ENCODE measurements around the gene TMEM161A.
"Not testable (repeated sequence)": the region's sequence is repeated elsewhere in the genome, so short reads cannot be mapped to it uniquely, and the experiment has no call there.

Gene TMEM161A

DNA sequence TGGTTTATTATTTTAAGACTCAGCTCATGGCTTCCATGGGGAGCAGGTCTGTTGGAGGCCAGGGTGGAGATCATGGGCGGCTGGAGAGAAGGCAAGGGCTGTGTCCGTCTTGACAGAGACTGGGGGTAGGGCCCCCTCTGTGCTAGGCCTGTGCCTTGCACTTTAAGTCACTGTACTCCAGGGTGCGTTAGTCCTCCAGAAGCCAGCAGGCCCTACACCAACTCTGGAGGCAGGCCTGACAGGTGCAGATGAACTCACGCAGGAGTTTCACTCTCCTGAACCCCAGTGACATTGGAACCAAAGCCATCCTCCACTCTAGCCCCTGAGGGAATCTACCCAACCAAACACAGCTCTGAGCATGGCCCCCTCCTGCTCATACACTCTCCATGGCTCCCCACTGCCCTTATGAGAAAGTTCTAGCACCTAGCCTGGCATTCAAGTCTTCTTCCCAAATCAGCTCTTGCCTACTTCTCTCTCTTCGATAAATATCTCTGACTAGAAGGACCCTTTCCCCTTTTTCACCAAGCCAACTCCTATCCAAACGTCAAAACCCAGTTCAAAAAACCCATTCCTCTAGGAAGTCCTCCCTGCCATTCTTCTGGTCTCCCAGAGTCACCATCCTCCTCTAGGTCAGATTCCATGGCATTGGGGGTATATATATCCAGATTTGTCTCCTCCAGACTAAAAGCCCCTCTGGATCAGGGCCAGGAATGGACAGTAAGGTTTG is 16.7 kb upstream of the TMEM161A start:
- no peak for DNase-seq

DNA sequence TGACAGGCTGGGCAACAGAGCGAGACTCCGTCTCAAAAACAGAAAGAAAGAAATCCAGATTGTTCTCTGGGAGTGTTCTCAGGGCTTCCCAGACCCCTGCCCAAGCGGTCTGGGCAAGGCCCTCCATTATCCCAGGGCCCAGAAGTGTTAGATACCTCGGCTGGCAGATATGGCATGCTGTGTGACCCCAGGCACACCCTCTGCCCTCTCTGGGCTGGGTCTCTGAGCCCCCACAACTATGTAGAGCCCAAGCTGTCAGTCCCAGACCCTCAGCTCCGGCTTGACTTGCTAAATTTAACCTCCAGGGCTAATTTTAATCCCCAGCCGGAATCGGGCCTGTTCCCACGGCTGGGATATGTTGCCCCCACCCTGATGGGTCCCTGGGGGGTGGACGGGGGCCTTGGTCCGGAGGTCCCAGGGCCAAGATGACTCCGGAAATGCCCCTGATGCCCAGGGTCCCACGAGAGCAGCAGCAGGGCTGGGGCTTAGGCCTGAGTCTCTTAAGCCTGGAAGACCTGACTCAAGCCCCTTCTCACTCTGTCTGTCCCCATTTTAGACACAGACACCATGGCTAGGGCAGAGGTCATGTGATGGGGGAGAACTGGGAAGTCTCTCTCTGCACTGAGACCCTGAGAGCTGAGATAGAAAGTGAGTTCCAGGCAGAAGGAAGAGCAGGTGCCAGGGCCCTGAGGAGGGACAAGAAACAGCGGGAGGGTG is 14.5 kb upstream of the TMEM161A start:
- no peak for DNase-seq

DNA sequence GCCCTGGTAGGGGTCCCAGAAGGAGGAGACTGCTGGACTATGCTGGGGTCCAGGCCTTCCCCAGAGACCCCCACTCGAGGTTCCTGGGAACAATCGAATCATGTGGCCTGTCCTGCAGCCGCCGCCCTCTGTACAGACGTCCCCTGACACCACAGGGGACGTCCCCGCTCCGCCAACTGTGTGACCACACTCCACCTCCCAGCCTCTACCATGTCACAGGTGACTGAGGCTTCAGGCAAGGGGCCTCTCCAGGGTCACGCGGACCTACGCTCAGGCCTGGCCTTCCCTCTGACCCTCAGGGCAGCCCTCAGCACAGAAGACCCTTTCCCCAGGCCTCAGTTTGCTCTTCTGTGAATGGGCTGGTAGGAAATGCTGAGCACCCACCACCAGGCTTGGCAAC is 13.1 kb upstream of the TMEM161A start:
- no peak for DNase-seq

DNA sequence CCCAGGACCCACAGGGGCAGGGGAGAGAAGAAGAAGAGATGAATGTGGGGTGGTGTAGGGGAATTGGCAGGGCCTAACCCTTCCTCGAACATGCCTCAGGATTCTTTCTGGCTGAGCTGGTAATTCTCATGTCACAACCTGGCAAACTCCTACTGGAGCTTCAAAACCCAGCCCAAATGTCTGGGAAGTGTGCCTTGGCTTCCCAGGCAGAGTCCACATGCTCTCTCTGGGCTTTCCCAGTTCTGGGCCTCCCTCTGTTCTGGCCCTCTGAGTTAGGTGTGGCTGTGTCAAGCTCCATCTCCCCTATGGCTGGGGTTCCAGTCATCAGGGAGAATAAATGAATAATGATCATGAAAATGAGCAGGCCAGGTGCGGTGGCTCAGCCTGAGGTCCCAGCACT is 11.2 kb upstream of the TMEM161A start:
- no peak for DNase-seq

DNA sequence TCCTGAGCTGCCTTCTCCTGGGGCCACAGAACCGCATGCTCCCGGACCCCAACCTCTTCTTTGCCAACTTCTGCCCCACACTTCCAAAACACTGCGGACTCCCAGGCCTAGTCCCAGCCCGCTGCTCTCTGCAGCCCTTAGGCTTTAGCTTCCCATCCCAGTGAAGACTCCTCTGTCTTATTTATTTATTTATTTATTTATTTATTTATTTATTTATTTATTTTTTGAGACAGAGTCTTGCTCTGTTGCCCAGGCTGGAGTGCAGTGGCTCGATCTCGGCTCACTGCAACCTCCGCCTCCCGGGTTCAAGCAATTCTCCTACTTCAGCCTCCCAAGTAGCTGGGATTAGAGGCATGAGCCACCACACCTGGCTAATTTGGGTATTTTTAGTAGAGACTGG is 10.2 kb upstream of the TMEM161A start:
- not testable (repeated sequence) for DNase-seq

DNA sequence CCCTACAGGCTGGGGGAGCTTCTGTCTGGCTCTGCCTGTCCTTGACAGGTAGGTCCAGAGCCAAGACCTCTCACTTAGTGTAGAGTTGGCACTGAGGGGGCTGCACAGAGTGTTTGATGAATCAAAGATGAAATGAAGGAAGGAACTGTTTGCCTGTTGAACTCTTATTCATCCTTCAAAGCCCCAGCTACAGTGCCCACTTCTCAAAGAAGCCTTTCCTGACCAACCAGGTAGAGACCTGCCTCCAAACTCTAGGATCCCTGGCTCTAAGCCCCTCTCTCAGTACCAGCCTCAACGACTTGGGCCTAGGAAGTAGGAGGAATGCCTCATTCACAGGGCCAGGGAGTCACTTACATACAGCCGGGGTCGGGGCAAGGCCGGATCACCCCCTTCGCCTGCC is 9.1 kb upstream of the TMEM161A start:
- DNase-seq = no peak

DNA sequence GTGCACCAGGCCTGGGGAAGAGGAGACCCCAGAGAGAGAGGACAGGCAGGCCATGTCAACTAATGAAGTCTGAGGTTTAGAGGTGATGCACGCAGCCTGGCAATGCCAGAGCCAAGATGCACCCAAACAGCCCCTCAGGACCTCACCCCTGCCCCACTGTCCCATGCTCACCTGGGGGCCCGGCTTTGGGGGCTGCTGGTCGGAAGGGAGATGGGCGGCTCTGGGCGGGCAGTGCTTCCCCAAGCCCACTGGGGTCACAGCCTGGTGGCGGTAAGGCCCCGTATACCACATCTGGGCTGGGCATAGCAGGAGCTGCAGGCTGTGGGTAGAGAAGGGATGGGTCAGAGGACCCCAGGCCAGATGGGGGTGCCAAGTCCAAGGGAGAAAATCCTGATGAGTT is 8.6 kb upstream of the TMEM161A start:
- no peak for DNase-seq

DNA sequence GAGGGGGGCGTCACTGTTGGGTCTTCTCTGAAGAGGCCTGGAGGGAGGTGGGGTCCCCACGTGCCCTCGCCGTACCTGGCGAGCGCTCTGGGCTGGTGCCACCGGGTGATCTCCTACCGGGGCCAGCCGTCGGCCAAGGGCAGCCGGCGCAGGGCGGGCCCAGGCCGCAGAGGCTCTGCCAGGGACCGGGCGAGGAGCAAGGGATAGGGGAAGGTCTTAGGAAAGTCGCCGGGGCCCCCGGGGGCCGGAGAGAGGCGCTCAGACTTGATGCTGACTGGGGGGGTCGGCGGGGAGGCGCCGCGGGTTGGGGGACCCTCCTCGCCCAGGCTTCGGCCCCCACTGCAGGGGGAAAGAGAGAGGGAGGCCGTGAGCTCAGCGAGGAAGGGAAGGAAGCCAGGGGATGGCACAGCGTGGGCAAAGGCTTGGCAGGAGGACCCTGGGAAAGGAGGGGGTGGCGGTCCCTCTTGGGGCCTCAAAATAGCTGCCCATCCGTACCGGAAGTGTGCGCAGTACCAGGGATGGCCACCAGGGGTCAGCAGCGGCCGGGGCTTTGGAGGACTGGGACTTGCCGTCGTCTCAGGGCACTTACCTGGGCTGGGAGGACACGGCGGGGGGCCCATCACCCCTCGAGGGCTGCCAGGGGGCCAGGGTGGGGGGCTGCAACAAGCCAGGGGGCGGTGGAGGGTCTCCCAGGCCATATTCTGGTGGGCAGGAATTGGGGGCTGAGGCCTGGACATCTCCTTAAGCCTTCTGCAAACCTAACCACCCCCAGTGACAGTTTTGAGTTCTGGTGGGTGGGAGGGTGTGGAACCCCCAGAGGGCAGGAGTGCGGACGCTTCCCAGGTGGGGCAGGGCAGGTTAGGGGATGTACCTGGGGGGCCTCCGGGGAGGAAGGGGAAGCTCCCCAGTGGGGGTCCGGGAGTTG is 7.7 kb upstream of the TMEM161A start:
- peak; percentile 54 for DNase-seq

DNA sequence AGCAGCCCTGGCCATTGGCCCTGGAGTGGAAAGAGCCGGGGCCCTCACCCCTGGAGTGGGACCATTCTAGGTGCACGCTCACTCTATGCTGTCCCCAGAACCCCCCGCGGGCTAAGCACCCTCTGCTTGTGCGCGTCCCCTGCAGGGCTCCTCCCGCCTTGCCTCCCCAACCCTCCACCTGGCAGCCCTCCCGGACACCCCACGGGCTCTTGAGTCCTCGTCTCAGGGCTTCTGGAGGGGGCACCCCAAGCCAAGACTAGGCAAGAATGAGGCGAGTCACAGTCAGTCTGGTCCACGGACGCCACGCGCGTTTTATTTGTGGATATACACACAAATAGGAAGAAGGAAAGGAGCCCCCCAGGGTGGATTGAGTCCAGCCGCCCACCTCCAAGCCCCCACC is 7.0 kb upstream of the TMEM161A start:
- DNase-seq = no peak

DNA sequence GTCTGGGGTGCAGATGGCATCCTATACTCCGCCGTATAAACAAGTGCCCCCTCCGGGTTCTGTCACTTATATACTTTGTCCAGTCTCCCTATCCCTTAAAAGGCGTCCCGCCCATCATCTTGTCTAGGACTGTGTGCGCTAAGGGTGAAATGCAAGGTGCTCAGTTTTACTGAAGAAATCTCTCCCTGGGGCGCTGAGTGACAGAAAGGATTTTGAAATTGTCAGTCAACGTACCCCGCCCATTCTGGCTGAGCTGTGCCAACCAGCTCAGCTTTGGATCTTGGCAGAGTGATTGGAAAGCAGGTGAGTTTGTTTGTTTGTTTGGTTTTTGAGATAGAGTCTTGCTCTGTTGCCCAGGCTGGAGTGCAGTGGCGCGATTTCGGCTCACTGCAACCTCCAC is 4.1 kb upstream of the TMEM161A start:
- DNase-seq = no peak

DNA sequence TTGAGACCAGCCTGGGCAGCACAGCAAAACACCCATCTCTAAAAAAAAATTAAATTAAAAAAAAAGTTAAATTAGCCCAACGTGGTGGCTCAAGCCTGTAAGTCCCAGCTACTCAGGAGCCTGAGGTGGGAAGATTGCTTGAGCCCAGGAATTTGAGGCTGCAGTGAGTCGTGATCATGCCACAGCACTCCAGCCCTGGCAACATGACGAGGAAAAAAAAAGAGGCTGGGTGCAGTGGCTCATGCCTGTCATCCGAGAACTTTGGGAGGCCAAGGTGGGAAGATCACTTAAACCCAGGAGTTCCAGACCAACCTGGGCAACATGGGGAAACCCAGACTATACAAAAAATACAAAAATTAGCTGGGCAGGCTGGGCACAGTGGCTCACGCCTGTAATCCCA is 2.2 kb upstream of the TMEM161A start:
- no peak for DNase-seq

DNA sequence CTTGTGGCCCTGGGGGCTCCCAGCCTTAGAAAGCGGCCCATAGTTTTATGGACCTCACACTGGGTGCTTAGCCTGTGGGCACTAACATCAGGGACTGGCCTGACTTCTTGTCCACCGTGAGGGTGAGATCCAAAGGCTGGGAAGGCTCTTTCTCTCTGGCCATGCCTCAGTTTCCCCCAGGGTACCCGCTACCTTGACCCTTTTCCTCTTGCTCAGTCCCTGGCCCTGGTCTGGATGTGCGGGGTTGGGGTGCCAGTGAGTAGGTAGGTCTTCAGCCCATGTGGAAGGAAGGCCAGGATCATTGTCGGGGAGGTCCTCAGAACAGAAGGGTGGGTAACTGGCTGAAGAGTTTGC is 1.6 kb upstream of the TMEM161A start:
- DNase-seq = no peak

DNA sequence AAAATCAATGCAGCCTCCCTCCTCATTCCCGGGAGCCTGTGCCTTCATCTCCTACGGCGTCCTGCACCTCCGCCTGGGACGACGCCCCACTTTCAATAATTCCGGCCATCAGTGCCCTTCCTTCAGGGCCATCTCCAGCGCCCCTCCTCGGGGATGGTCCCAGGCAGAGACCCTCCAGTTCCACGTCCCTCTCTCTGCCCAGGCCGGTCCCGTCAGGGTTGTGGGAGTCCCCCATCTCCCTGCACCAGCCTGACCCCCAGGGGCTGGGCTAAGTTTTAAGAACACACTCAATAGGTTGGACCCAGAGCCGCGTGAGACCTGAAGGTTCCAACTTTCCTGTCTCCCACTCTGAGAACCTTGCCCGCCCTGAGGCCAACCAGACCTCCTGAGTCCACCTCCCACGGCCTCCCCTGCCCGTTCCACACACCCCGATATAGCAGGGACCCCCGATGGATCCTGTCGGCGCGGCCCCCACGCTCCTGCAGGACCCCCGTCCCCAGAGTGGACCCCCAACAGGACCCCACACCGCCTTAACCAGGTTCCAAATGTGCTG is 646 bp downstream of the TMEM161A start:
- no peak for DNase-seq

DNA sequence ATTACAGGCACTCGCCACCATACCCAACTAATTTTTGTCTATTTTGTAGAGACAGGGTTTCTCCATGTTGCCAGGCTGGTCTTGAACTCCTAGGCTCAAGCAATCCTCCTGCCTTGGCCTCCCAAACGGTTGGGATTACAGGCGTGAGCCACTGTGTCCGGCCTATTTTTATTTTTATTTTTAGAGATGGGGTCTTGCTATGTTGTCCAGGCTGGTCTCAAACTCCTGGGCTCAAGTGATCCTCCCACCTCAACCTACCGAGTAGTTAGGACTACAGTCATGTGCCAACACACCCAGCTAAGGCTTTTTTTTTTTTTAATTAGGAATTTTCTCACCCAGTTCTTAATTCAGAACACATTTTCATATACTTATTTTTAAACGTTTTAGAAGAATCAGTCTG is 2.6 kb downstream of the TMEM161A start:
- not testable (repeated sequence) for DNase-seq

DNA sequence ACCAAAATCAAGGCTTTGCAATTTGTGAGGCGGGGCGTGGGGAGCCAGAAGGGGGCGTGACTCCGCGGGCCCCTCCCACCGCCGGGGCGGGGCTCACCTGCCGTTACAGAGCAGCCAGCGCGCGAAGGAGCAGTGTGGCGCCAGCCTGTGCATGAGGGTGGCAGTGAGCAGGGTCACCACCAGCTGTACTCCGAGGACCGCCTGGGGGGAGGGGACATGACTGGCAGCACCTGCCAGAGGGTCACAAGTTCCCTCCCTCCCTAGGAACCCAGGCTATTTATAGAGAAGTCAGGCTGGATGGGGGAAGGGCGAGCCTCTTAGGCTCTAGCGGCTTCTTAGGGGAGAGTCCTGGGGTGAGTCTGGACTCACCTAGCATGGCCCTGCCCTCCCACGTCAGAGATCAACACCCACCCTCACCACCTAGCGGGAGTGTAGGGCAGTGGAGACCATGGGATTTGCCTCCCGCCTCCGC is 3.6 kb downstream of the TMEM161A start:
- no peak for DNase-seq

DNA sequence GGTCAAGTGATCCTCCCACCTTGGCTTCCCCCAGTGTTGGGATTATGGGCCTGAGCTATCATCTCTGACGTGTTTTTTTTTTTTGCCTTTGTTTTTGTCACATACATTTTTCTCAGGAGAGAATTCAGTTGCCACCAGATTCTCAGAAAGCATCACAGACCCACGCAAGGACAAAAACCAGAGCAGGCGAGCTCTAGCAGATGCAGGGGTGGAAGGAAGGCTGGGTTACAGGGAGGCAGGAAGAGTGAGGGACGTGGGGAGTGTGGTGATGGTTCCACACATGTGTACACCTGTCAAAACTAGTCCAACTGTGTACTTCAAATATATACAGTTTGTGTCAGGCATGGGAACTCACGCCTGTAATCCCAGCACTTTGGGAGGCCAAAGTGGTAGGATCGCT is 4.3 kb downstream of the TMEM161A start:
- DNase-seq = no peak

DNA sequence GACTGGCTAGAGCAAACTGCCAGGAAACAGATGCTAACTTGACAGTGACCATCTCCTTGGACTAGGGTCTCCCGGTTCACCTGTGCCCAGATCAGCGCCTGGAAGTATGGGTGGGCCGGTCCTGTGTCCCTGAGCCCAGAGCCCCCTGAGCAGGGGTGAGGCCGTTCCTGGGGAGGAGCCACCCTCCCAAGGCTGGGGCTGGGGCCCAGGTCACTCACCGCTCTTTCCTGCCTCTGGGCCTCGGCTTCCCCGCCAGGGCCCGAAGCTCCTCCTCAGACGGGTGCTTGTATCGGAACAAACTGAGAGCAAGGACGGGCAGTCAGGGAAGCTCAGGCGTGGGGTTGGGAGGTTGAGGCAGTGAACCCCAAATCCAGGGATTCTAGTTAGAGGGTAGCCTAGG is 5.4 kb downstream of the TMEM161A start:
- DNase-seq = no peak

DNA sequence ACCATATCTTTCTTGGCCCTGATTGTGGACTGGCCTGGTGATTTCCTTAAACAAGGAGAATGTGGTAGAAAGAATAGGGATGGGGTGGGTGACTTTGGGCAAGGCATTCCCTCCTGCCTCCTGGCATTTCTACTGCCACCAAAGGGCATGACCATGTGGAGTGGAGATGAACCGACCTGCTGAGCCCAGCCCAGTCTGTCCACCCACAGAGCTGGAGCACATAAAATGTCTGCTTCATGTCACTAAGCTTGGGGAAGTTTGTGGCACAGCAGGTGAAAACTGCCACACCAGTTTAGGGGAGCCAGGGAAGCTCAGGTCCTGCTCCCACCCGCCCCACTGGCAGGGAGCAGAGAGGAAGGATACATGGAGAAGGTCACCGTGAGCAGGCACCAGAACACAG is 6.3 kb downstream of the TMEM161A start:
- no peak for DNase-seq

DNA sequence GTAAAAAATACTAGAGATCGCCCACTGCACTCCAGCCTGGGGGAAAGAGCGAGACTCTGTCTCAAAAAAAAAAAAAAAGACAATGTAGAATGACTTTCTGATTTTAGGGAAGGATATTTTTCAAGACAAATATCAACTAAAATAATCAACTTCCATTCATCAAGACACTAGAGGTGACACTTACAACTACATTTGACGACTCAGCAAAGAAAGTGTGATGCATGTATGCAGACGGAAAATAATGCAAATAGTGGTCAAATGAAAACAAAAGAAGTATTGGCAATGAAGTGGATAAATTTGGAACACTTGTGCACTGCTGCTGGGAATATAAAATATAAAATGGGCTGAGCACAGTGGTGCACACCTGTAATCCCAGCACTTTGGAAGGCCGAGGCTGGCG is 12.2 kb downstream of the TMEM161A start:
- DNase-seq = no peak

DNA sequence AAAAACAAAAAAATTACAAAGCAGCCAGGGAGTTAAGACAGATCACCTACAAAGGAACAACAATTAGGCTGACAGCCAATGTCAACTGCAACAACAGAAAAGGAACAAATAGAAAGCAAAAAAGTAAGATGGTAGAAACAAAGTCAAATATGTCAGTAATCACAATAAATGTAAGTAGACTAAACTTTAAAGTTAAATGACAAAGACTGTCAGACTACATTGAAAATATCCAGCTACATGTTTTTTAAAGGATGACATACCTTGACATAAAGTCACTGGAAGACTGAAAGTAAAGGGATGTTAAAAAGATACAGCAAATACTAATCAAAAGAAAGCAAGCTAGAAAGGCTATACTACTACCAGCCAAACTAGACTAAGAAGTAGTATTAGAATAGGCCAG is 14.9 kb downstream of the TMEM161A start:
- no peak for DNase-seq

DNA sequence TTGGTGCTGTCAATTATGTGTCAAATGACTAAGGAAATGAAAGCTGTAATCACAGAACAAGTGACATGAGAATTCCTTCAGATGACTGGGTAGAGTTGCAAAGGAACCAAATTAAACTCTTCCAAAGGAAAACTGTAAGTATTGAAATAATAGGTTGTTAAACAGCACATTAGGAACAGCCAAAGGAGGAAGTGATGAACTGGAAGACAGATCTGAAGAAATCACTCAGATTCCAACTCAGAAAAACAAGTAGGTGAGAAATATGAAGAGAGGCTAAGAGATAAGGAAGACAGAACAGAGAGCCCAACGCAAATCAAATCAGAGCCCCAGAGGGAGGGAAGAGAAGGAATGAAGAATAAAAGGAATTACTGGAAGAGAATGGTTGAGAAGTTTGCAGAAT is 15.4 kb downstream of the TMEM161A start:
- no peak for DNase-seq

DNA sequence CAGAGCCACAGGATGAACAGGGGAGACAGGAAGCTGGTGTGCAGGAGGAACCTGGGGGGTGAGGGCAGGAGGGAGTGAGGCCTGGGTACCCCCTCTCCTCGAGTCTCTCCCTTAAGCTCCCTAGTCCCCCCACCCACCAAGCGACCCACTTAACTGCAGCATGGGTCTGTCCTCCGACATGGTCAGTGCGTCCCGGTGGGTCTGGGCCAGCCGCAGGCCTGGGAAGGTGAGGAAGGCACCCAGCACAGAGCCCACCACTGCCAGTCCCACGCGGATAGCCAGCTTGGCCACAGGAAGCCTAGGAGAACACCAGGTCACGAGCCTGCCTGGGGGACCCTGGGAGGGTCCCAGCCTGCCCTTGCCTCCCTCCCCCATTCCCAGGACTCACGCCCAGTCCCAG is 16.9 kb downstream of the TMEM161A start:
- no peak for DNase-seq

Data from NCI-H1105 (cell line).